GM21786 (cell line): ENCODE measurements around the gene PDCD10.

ENCODE experiments used
- ATAC-seq: cut with Tn5 transposase; IDR thresholded peaks from one replicate; pipeline ENCODE4 v1.9.1; 2021; ENCODE audit not compliant: unreplicated experiment

The PDCD10 gene

DNA sequence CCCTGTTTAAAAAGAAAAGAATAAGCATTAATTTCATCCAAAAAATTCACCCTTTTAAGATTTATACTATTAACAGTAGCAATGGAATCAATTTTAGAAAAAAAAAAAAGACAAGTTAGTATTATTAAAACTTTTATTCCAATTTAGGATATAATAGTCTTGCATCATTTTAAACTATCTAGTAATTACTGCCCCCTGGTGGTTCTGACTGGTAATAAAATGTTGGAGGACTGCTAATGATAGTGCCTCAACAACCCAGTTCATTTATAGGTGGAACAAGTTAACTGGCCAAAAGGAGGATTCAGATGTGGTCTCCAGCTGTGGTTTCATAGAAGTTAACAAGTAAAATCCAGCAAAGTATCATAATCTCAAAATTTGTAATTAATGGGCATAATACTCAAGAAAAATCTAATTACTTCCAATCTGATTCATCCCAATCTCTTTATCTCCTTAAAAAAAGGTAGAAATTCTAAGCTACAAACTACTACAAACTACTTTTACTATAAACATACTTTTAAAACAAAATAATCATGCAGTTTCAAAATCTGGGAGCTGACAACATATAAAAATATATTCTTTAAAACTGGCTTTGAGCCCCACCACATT is 50.2 kb downstream of the PDCD10 start:
- ATAC-seq, result peak; percentile 80

DNA sequence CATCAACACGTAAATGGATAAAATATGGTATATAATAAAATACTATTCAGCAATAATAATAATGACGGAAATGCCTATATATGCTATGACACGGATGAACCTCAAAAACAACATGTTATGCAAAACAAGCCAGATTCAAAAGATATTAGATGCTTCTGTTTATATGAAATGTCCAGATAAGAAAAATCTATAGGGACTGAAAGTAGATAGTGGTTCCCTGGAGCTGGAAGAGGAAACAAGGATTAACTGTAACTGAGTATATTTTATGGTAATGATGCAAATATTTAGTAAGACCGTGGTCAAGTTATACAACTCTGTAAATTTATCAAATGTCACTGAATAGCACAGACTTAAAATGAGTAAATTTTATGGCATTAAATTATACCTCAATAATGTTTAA is 55.2 kb downstream of the PDCD10 start:
- no peak for ATAC-seq

DNA sequence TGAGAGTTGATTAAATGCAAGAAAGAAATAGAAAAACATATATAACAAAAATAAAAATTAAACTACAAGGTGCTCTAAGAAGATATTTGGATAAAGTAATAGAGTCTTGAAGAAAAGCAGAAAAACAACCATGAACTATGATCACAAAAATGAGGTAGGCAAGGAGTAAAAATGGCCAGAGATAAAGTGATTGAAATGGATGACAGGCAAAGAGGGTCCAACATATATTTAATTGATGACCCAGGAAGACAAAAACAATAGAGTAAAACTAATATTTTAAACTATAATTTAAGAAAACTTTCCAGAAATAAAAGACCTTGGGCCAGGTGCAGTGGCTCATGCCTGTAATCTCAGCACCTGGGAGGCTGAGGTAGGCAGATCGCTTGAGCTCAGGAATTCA is 58.8 kb downstream of the PDCD10 start:
- no peak for ATAC-seq

DNA sequence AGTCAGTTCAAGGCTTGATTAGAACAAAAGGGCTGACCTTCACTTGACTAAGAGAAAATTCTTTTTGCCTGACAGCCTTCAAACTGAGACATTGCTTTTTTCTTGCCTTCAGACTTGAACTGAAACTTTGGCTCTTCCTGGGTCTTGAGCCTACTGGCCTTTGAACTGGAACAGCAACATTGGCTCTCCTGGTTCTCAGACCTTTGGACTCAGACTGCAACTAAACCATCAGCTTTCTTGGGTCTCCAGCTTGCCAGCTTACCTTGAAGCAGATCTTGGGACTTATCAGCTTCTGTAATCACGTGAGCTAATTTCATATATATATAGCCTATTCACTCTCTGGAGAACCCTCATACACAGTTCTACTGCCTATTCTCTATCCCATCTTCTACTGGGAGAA is 61.5 kb downstream of the PDCD10 start:
- no peak for ATAC-seq

DNA sequence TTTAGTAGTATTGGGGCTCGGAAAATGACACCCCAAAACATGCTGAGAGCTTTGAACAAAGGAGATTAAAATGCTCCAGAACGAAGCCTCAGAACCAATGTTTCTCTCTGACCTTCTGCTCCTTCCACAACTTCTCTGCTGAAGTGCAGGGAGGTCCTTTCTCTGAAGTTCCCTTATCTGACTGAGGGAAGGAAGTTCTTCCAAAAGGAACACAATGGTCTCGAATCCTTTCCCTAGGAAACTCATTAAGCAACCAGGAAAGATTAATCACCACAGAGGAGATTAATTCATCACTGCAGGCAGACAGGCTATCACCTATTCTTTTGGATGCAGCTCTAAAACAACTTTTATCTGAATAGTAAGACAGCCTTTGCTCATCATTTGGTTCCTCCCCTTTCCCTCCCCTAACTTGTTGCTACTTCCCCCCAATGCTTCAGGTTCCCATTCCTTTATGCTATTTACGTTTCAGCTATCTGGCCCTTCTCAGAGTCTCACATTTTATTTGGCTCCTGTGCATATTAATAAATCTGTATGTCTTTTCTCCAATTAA is 62.7 kb downstream of the PDCD10 start:
- ATAC-seq, result no peak

DNA sequence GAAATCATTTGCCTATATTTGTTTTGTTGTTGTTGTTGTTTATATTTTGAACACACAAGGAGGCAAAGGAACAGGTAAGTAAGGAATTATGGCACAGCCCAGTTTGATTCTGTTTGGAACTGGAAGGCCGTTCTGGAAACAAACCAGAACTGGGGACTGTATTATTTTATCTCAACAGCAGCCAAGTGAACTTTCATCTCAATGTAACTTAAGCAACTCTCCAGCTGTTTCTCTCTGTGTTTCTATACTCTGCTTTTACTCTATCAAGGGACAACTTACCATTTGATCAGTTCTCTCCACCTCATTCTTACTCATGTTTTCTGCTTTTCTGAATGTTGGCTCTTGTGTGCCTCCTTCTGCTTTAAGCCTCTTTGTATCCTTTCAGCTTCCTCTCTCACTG is 65.0 kb downstream of the PDCD10 start:
- no peak for ATAC-seq

DNA sequence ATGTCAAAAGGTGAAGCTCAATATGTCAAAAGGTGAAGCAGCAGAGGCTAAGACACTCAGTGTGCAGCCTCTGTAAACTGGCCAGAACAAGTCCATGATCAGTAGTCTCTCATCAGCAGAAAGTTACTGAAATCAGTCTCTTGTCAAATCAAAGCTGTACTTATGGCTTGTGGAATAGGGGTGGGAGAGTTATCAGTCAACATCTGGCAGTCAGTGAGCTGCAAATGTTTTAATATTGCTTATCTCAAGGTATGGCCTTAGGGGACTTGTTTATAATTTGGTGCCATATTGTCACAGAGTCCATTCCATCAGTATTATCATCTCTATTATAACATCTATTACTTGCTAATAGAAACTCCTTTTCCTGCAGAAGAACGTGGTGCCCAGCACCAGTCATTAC is 66.0 kb downstream of the PDCD10 start:
- no peak for ATAC-seq

DNA sequence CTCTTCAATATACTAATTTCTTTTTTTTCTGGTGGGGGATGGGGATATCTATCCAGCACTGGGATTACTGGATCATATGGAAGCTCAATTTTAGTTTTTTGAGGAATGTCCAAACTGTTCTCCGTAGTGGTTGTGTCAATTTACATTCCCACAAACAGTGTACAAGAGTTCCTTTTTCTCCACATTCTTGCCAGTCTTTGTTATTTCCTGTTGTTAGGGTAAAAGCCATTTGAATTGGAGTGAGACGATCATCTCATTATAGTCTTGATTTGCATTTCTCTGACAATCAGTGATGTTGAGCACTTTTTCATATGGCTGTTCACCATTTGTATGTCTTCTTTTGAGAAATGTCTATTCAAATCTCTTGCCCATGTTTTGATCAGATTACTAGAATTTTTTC is 68.1 kb downstream of the PDCD10 start:
- ATAC-seq, result no peak

DNA sequence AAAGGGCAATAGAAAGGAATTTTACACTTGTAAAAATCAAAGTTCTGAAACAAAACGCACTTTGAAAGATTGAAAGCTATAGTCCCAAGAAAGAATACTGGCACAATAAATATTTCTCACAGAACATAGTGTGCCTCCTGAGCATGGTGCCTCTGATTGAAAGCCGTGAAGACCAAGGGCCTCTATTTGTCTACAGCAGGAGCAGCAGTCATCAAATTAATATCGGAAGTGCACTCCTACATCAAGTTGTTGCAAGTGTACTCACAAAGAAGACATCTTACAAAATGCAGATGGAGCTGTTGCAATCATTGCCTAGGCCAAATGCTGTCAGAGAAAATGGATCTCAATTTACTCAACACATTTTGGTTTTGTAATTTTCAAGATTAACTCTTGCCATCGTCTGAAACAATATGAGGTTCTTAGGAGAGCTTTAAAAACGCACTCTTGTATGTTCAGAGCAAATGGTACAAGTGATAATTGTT is 71.7 kb downstream of the PDCD10 start:
- ATAC-seq, result no peak

DNA sequence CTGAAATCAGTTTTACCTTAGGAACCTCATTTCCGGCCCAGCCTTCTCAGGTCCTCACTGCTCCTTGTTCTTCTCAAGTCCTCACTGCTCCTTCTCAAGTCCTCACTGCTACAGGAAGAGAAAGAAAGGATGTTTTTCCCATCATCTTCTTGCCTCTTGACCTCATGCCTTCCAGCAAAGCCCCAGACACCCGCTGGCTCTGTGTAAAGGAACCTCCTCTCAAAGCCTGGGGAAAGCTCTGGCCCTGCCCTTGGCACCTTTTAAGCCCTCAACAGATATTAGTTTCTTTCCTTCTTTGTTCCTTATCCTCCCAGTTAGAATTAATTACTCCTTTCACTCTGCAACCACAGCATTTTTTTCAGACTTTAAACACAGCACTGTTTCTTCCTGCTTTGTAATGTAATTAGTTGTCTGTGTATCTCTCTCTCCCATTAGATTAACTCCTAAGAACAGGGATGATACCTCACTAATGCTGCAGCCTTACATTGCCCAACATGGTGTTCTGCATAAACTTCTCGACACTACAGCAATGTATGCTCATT is 76.9 kb downstream of the PDCD10 start:
- ATAC-seq, result no peak

DNA sequence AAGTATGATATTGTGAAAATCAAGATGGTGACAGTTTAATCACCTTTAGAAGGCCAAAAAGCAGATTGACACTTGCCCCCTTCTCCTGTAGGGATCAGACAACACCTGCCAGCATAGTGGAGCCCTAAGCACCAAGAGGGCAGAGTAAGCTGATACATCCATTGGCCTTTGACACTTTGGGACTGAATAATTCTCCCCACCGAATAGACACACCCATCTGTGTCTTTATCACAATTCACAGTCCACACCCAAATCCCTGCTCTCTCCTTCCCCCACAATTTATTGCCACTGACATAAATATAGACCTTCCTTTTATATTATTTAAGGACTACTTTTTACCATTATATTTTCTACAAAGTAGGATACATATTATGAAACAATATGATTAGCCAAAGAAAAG is 77.9 kb downstream of the PDCD10 start:
- no peak for ATAC-seq

DNA sequence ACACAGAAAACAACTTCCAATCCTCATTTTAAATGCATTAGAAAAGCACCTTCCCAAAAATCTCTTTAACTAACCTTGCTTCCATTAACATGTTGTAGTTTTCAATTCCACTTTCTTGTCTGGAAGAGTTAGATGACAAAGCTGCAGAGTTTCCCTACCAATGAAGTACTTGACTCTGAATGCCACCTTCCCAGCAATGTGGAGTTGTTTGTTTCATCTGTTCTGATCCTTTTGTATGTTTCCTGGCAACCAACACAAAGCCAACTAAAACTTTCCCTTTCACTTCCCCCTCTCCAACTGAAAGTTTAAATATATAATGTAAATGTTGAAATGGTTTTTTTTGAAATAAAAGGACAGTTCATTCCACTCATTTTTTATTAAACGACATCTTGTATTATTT is 80.9 kb downstream of the PDCD10 start, which contains the start of gene WDR49:
Gene WDR49 (minus strand): TSS at position 183 of the 400 bp plus-strand sequence. CDS start 517 bp downstream, outside the sequence.
- peak; percentile 65 for ATAC-seq

DNA sequence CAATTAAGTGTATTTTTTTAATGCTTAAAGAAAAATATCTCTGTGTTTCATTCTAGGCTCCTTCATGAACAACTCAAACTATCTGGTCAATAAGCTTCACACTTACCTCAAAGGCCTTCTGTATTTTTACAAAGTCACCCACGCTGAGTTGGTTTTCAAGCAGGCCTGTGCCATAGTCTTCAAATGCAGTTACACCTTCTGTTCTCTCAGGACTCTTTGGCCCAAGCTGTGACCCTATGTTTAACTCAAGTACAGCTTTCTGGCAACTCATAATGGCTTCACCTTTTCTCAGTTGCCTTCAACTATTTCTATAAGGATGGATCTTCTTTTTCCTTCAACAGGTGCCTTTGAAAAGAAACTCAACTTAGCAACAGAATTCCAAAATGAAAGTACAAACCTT is 81.5 kb downstream of the PDCD10 start:
- ATAC-seq, result peak; percentile 10

DNA sequence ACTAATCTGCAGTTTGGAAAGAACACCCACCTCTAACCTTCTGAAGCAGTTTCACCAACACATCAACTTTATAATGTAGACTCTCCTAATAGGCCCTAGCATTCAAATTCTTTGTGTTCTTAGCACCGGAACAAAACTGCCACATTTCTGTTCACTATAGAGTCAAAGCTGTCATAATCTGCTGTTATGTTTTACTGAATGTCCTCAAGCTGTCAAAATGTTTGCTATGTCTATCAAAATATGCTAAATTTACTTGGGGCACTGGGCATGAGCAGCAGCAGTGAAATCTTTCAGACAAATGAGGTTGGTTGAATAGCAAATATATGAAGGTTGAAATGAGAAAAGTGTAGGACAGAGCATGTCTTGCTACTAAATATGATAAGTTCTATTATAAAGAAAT is 82.9 kb downstream of the PDCD10 start:
- ATAC-seq, result no peak

DNA sequence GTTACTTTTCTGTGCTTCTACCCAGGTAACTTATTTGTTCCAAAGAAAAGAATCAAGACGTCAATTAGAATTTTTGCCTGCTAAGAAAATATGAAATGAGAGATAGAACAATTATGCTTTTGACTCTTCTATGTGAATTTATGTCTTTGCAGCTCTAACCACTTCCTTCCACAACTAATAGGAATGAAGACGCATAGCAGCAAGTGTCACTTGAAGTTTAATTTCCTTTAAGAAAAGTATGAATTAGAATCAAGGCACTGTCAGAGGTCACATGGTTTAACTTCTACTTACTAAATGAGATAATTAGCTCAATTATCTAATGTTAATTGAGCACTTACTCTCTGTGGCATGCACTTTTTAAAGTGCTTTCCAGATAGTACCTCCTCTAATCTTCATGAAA is 84.2 kb downstream of the PDCD10 start:
- no peak for ATAC-seq

DNA sequence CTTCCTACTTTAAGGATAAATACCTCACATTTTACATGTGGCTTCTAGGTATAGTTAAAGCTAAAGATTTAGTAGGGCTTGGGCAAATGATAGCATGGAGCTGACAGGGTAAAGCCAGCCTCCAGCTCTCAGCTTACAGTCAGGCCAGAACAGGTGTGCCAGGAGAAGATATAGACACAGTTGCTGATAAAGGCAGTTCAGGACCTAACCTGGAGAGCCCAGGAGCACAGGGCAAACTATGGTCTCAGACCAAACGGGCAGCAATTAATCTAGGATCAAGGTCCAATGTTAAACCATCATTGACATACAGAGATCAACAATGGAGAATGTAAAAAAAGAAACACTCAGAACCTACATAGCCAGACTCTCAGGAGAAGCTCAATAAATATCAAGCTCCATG is 84.9 kb downstream of the PDCD10 start:
- no peak for ATAC-seq

DNA sequence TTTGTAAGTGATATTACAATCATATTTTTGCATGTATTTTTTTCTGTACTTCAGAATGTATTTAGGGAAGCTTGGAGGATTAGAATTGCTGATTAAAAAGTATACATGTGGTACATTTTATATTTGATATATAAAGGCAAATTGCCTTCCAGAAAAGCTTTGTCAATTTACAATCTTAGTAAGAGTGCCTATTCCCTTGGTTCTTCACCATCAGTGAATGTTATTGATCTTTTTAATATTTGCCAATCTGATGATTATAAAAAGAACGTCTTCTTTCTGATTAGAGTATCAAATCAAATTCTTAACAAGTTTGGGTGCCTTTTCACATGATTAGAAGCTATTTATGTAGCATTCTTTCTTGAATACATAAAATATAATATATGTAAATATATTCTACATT is 90.1 kb downstream of the PDCD10 start:
- ATAC-seq, result no peak
